Panc1 (cell line): ENCODE measurements around the gene SNX18. TPM values are rescaled to one million over a fixed set of nuclear protein-coding genes. Genes with fewer than 3 reads are reported as not detected.

ENCODE experiments used
- ATAC-seq: fragments of 200-7000 bp; cut with Tn5 transposase; 2 replicates; pipeline ENCODE4 v1.9.1; 2020; ENCODE audit warnings: mild to moderate bottlenecking, moderate library complexity
- BruUV-seq: library from RNA; stranded (reverse); fragments of 400-500 nt; replicated peaks from 2 replicates; lab custom pipeline; 2021; lab: Mats Ljungman, UMichigan
- CTCF ChIA-PET: fragments of 300-600 bp; sonication (Branson Sonifier 250); formaldehyde crosslinking; loops from one replicate; lab custom pipeline; 2022; ENCODE audit warnings: antibody characterized with exemption; lab: Charles Lee
- POLR2A ChIA-PET: fragments of 300-600 bp; sonication (Branson Sonifier 250); formaldehyde crosslinking; loops from one replicate; lab custom pipeline; 2022; ENCODE audit warnings: antibody characterized with exemption; lab: Charles Lee
- DNase-seq: peaks from one replicate; pipeline ENCODE4 v3.0.0-alpha.2; 2010; ENCODE audit warnings: low read depth, low spot score
- H3K27ac ChIP-seq: 2 replicates; pipeline ENCODE4 v1.5.1; 2011; ENCODE audit warnings: mild to moderate bottlenecking, low read length, inconsistent platforms
- H3K27me3 ChIP-seq: fragments of 200-500 bp; sonication (Bioruptor generic); 2 replicates; pipeline ENCODE4 v1.6.0; 2014; ENCODE audit warnings: low read length, inconsistent platforms; ENCODE audit not compliant: control insufficient read depth, insufficient read depth
- H3K36me3 ChIP-seq: fragments of 200-500 bp; sonication (Bioruptor generic); 2 replicates; pipeline ENCODE4 v1.5.1; 2014; ENCODE audit warnings: inconsistent platforms, mild to moderate bottlenecking, low read length, moderate library complexity; ENCODE audit not compliant: control insufficient read depth, insufficient read depth
- H3K4me1 ChIP-seq: 2 replicates; pipeline ENCODE4 v1.5.1; 2011; ENCODE audit warnings: inconsistent platforms, mild to moderate bottlenecking, low read length, moderate library complexity; ENCODE audit not compliant: control insufficient read depth, insufficient read depth
- H3K4me3 ChIP-seq, 2 experiments: 2 replicates each; pipeline ENCODE4 v1.5.1; 2011 to 2012; ENCODE audit warnings: low read depth in 2 of 2, low read length in 2 of 2, mild to moderate bottlenecking in 2 of 2, inconsistent platforms in 1 of 2, moderate library complexity in 1 of 2
- H3K9me3 ChIP-seq: fragments of 200-500 bp; sonication (Bioruptor generic); 2 replicates; pipeline ENCODE4 v1.5.1; 2014; ENCODE audit warnings: low read depth, mild to moderate bottlenecking, inconsistent platforms, low read length, moderate library complexity; ENCODE audit not compliant: control insufficient read depth, insufficient read depth
- POLR2AphosphoS5 ChIP-seq: IDR thresholded peaks from 2 replicates; pipeline ENCODE4 v1.6.1; 2012; ENCODE audit warnings: mild to moderate bottlenecking, low read depth, low read length, moderate library complexity
- SIN3A ChIP-seq: IDR thresholded peaks from 2 replicates; pipeline ENCODE4 v1.6.1; 2012; ENCODE audit warnings: low read depth, mild to moderate bottlenecking, low read length, moderate library complexity, borderline replicate concordance; ENCODE audit not compliant: insufficient read depth
- TCF7L2 ChIP-seq: IDR thresholded peaks from 2 replicates; pipeline ENCODE4 v1.6.1; 2011; ENCODE audit warnings: mild to moderate bottlenecking, low read depth, low read length, inconsistent platforms
- in situ Hi-C: cut with HindIII; loops from 2 replicates; pipeline ENCODE4 v1.10.0; 2016; ENCODE audit warnings: low sequenced_read_pairs, low pct_unique_long_range_greater_than_20kb
- intact Hi-C: fragments of 100-400 bp; cut with micrococcal nuclease; formaldehyde crosslinking; loops from one replicate; pipeline ENCODE4 v1.10.0; 2022; ENCODE audit not compliant: unreplicated experiment
- total RNA-seq: library from RNA; stranded (reverse); gene quantifications from one replicate; pipeline ENCODE4 v1.2.1, GENCODE V29; 2021; ENCODE audit not compliant: unreplicated experiment
- TF ChIP-seq, protein P1 (sequence below), 2 experiments: IDR thresholded peaks; 2 replicates each; pipeline ENCODE4 v1.6.1; 2011 to 2012; ENCODE audit warnings: low read depth in 2 of 2, control low read depth in 1 of 2, low read length in 1 of 2, mild to moderate bottlenecking in 1 of 2, moderate library complexity in 1 of 2; ENCODE audit not compliant: insufficient read depth in 1 of 2
- TF ChIP-seq, protein P2 (sequence below): fragments of 450-650 bp; IDR thresholded peaks from 2 replicates; pipeline ENCODE4 v1.5.1; 2017; ENCODE audit warnings: mild to moderate bottlenecking

The SNX18 gene
- total RNA-seq, 1 experiment from 2014 or later = 14.4 TPM

DNA sequence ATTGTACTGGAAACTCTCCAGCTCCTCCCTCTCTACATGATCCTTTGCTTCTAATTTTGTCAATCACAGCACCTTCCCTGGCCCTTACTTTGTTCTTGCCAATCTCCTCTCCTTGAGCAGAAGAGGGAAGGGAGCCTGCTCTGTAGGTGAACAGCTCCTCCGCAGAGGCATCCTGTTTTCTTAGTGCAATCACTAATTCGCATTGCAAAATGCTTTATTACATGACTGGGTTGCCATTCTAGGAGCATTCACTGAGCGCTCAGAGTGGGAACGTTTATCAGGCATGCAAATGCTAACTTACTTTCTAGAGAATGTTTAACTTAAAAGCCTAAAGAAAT lies 416 bp upstream of the SNX18 start:
- intact Hi-C loops = loop anchor here (1.0 to 5.0 kb wide), 3 partner anchors 328 to 640 kb away; no protein-coding TSS in a partner anchor
- no TSS peak for BruUV-seq
- peak; percentile 52 for ATAC-seq
- peaks cover 21% of the 10 kb centered on the region for H3K4me1 ChIP-seq
- no peaks in the 10 kb centered on the region for H3K36me3 ChIP-seq
- ChIA-PET CTCF (interaction anchor here (0.9 to 2.7 kb wide), 4 partner anchors 328 to 643 kb away, joined by 7 to 25 read pairs (median 11); partner anchors contain the start of gene GPX8), POLR2A (no interaction called here)
- in situ Hi-C loops = no loop called here
- no peak for TF ChIP-seq POLR2AphosphoS5
- TF ChIP-seq, protein P1, sequence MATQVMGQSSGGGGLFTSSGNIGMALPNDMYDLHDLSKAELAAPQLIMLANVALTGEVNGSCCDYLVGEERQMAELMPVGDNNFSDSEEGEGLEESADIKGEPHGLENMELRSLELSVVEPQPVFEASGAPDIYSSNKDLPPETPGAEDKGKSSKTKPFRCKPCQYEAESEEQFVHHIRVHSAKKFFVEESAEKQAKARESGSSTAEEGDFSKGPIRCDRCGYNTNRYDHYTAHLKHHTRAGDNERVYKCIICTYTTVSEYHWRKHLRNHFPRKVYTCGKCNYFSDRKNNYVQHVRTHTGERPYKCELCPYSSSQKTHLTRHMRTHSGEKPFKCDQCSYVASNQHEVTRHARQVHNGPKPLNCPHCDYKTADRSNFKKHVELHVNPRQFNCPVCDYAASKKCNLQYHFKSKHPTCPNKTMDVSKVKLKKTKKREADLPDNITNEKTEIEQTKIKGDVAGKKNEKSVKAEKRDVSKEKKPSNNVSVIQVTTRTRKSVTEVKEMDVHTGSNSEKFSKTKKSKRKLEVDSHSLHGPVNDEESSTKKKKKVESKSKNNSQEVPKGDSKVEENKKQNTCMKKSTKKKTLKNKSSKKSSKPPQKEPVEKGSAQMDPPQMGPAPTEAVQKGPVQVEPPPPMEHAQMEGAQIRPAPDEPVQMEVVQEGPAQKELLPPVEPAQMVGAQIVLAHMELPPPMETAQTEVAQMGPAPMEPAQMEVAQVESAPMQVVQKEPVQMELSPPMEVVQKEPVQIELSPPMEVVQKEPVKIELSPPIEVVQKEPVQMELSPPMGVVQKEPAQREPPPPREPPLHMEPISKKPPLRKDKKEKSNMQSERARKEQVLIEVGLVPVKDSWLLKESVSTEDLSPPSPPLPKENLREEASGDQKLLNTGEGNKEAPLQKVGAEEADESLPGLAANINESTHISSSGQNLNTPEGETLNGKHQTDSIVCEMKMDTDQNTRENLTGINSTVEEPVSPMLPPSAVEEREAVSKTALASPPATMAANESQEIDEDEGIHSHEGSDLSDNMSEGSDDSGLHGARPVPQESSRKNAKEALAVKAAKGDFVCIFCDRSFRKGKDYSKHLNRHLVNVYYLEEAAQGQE (IDR thresholded peaks at IDR 0.05; ENCODE audit: insufficient read depth in 1 of 2, low read depth in 2 of 2, low read length in 1 of 2) = no peak
- TF ChIP-seq, protein P2, sequence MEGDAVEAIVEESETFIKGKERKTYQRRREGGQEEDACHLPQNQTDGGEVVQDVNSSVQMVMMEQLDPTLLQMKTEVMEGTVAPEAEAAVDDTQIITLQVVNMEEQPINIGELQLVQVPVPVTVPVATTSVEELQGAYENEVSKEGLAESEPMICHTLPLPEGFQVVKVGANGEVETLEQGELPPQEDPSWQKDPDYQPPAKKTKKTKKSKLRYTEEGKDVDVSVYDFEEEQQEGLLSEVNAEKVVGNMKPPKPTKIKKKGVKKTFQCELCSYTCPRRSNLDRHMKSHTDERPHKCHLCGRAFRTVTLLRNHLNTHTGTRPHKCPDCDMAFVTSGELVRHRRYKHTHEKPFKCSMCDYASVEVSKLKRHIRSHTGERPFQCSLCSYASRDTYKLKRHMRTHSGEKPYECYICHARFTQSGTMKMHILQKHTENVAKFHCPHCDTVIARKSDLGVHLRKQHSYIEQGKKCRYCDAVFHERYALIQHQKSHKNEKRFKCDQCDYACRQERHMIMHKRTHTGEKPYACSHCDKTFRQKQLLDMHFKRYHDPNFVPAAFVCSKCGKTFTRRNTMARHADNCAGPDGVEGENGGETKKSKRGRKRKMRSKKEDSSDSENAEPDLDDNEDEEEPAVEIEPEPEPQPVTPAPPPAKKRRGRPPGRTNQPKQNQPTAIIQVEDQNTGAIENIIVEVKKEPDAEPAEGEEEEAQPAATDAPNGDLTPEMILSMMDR = no peak
- TF ChIP-seq TCF7L2 = no peak
- no peak for TF ChIP-seq SIN3A
- no peak overlapping the region for H3K27ac ChIP-seq
- H3K27me3 ChIP-seq = no peaks in the 10 kb centered on the region
- H3K4me3 ChIP-seq = peak overlapping the region; percentile 47 to 72
- DNase-seq = peak; percentile 12
- no peaks in the 10 kb centered on the region for H3K9me3 ChIP-seq

DNA sequence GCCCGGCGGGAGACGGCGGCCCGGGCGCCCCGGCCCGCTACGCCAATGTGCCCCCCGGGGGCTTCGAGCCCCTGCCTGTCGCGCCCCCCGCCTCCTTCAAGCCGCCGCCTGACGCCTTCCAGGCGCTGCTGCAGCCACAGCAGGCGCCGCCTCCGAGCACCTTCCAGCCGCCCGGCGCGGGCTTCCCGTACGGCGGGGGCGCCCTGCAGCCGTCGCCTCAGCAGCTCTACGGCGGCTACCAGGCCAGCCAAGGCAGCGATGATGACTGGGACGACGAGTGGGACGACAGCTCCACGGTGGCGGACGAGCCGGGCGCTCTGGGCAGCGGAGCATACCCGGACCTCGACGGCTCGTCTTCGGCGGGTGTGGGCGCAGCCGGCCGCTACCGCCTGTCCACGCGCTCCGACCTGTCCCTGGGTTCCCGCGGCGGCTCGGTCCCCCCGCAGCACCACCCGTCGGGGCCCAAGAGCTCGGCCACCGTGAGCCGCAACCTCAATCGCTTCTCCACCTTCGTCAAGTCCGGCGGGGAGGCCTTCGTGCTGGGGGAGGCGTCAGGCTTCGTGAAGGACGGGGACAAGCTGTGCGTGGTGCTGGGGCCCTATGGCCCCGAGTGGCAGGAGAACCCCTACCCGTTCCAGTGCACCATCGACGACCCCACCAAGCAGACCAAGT lies 723 bp downstream of the SNX18 start:
- BruUV-seq = no TSS peak
- ATAC-seq = peak; percentile 78
- Histone ChIP-seq H3K4me1 (peaks cover 21% of the 10 kb centered on the region), H3K27ac (peak overlapping the region; percentile 54; the same call in 1 of the 2 replicates), H3K36me3 (no peaks in the 10 kb centered on the region), H3K27me3 (no peaks in the 10 kb centered on the region), H3K9me3 (no peaks in the 10 kb centered on the region), H3K4me3 (peak overlapping the region; percentile 72 to 78)
- intact Hi-C loops (loop anchor here (5.0 kb wide), 1 partner anchor 639 kb away; no protein-coding TSS in a partner anchor), in situ Hi-C loops (no loop called here)
- TF ChIP-seq TCF7L2 = no peak
- TF ChIP-seq SIN3A = 0 out of 2 replicates have a peak, but pooled peaks have one; percentile 45
- ChIA-PET CTCF (interaction anchor here (0.6 to 2.7 kb wide), 2 partner anchors 349 to 632 kb away, joined by 3 to 25 read pairs; no protein-coding TSS in a partner anchor), POLR2A (interaction anchor here (0.7 kb wide), 1 partner anchor 115 kb away, joined by 8 read pairs; no protein-coding TSS in a partner anchor)
- DNase-seq = no peak
